Gastrocnemius medialis (tissue), 4 donors: ENCODE results near the gene WASF2.

Experiments
- CTCF ChIP-seq, 5 experiments: fragments of 450-650 bp in 3 of 5; fragments of 200-600 bp in 2 of 5; sonication (generic) in 2 of 5; IDR thresholded peaks in 4 of 5; conservative IDR thresholded peaks in 1 of 5; 1 replicate in 4 of 5; 2 replicates in 1 of 5; pipeline ENCODE4 v1.5.1; 2016 to 2019; ENCODE audit warnings: antibody characterized with exemption in 5 of 5, mild to moderate bottlenecking in 3 of 5, moderate library complexity in 3 of 5
- POLR2A ChIP-seq, 2 donors: fragments of 450-650 bp; IDR thresholded peaks; one replicate each; pipeline ENCODE4 v1.6.1; 2017; ENCODE audit warnings: antibody characterized with exemption in 2 of 2, mild to moderate bottlenecking in 2 of 2, moderate library complexity in 2 of 2

GRCh38 chr1:27405074-27405473 is 84.9 kb downstream of the WASF2 start:
- TF ChIP-seq CTCF (IDR thresholded peaks at IDR 0.05 in 4 of 5, conservative IDR thresholded peaks at IDR 0.05 in 1 of 5) (no peak), POLR2A (IDR thresholded peaks at IDR 0.05) (no peak)
